CD14-positive monocyte (primary cell): ENCODE data around the gene UBE2G2. TPM values are rescaled to one million over a fixed set of nuclear protein-coding genes. Genes with fewer than 3 reads are reported as not detected.

Source experiments
- DNase-seq, 3 donors: peaks; one replicate each; pipeline ENCODE4 v3.0.0-alpha.2; 2011 to 2022
- H2AFZ ChIP-seq: 2 replicates; pipeline ENCODE4 v1.6.0; 2012; ENCODE audit warnings: mild to moderate bottlenecking, low read depth, low read length, inconsistent platforms; ENCODE audit not compliant: insufficient read depth, poor library complexity, severe bottlenecking
- H3K27ac ChIP-seq, 2 donors: 1 replicate in 1 of 2; 2 replicates in 1 of 2; pipeline ENCODE4 v1.5.1; 2012 to 2013; ENCODE audit warnings: low read length in 2 of 2, control low read depth in 1 of 2, inconsistent platforms in 1 of 2, low read depth in 1 of 2, mild to moderate bottlenecking in 1 of 2
- H3K27me3 ChIP-seq, 2 donors: one replicate each; pipeline versions ENCODE4 v1.6.0 to v1.6.1; 2011 to 2013; ENCODE audit warnings: low read length in 2 of 2; ENCODE audit not compliant: control insufficient read depth in 2 of 2, insufficient read depth in 2 of 2
- H3K36me3 ChIP-seq, 2 donors: replicated peaks in 1 of 2; 1 replicate in 1 of 2; 2 replicates in 1 of 2; pipeline versions ENCODE4 v1.5.1 to v1.6.1; 2012 to 2013; ENCODE audit warnings: low read length in 2 of 2, control low read depth in 1 of 2, inconsistent platforms in 1 of 2, mild to moderate bottlenecking in 1 of 2; ENCODE audit not compliant: insufficient read depth in 2 of 2, control insufficient read depth in 1 of 2
- H3K4me1 ChIP-seq, 2 donors: 1 replicate in 1 of 2; 2 replicates in 1 of 2; pipeline versions ENCODE4 v1.5.1 to v1.6.1; 2012 to 2013; ENCODE audit warnings: low read length in 2 of 2, control low read depth in 1 of 2, inconsistent platforms in 1 of 2, mild to moderate bottlenecking in 1 of 2, moderate library complexity in 1 of 2; ENCODE audit not compliant: insufficient read depth in 2 of 2, control insufficient read depth in 1 of 2
- H3K4me2 ChIP-seq: replicated peaks from 2 replicates; pipeline ENCODE3; 2012; ENCODE audit warnings: low read length, moderate library complexity, mild to moderate bottlenecking; ENCODE audit not compliant: poor library complexity, severe bottlenecking; ENCODE audit errors: extremely low read depth
- H3K4me3 ChIP-seq, 3 experiments: fragments of 200-600 bp in 1 of 3; sonication (generic) in 1 of 3; replicated peaks in 1 of 3; 1 replicate in 2 of 3; 2 replicates in 1 of 3; pipeline ENCODE4 v1.5.1; 2011 to 2013; ENCODE audit warnings: low read length in 3 of 3, mild to moderate bottlenecking in 3 of 3, control low read depth in 2 of 3, low read depth in 2 of 3, inconsistent platforms in 1 of 3, moderate library complexity in 1 of 3
- H3K79me2 ChIP-seq: 2 replicates; pipeline ENCODE4 v1.6.0; 2012; ENCODE audit warnings: mild to moderate bottlenecking, control low read depth, inconsistent platforms, low read length, moderate library complexity; ENCODE audit not compliant: insufficient read depth
- H3K9ac ChIP-seq: 2 replicates; pipeline ENCODE4 v1.6.0; 2017; ENCODE audit warnings: low read length, mild to moderate bottlenecking; ENCODE audit not compliant: insufficient read depth, poor library complexity, severe bottlenecking
- H3K9me3 ChIP-seq, 2 donors: replicated peaks in 1 of 2; 1 replicate in 1 of 2; 2 replicates in 1 of 2; pipeline versions ENCODE4 v1.5.1 to v1.6.1; 2012 to 2013; ENCODE audit warnings: low read length in 2 of 2, control low read depth in 1 of 2; ENCODE audit not compliant: control insufficient read depth in 1 of 2, insufficient read depth in 1 of 2
- H4K20me1 ChIP-seq: 2 replicates; pipeline ENCODE4 v1.6.0; 2012; ENCODE audit warnings: mild to moderate bottlenecking, low read length, control low read depth, moderate library complexity; ENCODE audit not compliant: insufficient read depth
- H3K27ac Mint-ChIP-seq, 7 donors: one replicate each; pipeline ENCODE4 v1.8.0; 2020; ENCODE audit warnings: mild to moderate bottlenecking in 7 of 7, mixed read lengths in 7 of 7, moderate library complexity in 6 of 7, inconsistent platforms in 2 of 7
- H3K27me3 Mint-ChIP-seq, 3 donors: one replicate each; pipeline ENCODE4 v1.8.0; 2021 to 2022; ENCODE audit warnings: low read depth in 3 of 3, mild to moderate bottlenecking in 3 of 3, mixed read lengths in 3 of 3, moderate library complexity in 3 of 3, inconsistent platforms in 1 of 3
- H3K36me3 Mint-ChIP-seq, 2 donors: one replicate each; pipeline ENCODE4 v1.8.0; 2020; ENCODE audit warnings: mixed read lengths in 2 of 2, inconsistent platforms in 1 of 2, mild to moderate bottlenecking in 1 of 2
- H3K4me1 Mint-ChIP-seq: one replicate; pipeline ENCODE4 v1.8.0; 2020; ENCODE audit warnings: mild to moderate bottlenecking, mixed read lengths
- H3K4me3 Mint-ChIP-seq, 2 donors: one replicate each; pipeline ENCODE4 v1.8.0; 2020; ENCODE audit warnings: mild to moderate bottlenecking in 2 of 2, mixed read lengths in 2 of 2, moderate library complexity in 1 of 2
- H3K9me3 Mint-ChIP-seq, 7 donors: one replicate each; pipeline ENCODE4 v1.8.0; 2020 to 2022; ENCODE audit warnings: mixed read lengths in 7 of 7, mild to moderate bottlenecking in 6 of 7, moderate library complexity in 6 of 7, inconsistent platforms in 2 of 7
- CTCF ChIP-seq: fragments of 200-600 bp; IDR thresholded peaks from one replicate; pipeline ENCODE4 v1.8.0; 2022; ENCODE audit warnings: antibody characterized with exemption, mild to moderate bottlenecking
- WGBS: methylation state at CpG from one replicate; pipeline ENCODE4 v1.1.5; 2013; ENCODE audit warnings: missing lambda C conversion rate; ENCODE audit not compliant: insufficient coverage; 5-methylcytosine and 5-hydroxymethylcytosine counted together
- intact Hi-C, 2 donors: fragments of 100-400 bp; cut with micrococcal nuclease; formaldehyde crosslinking; loops; one replicate each; pipeline versions ENCODE4 v1.15.0 to v1.15.1; 2023
- polyA plus RNA-seq, 3 donors: library from polyadenylated mRNA; depleted of rRNA in 1 of 3; unstranded in 2 of 3; stranded (reverse) in 1 of 3; fragments of 300-500 nt in 2 of 3; fragments of >200 nt in 1 of 3; fragmentation: Illumina TruSeq in 2 of 3; gene quantifications; 1 replicate in 2 of 3; 2 replicates in 1 of 3; pipeline ENCODE4 v1.2.3, GENCODE V29; 2012 to 2021

UBE2G2 gene
- polyA plus RNA-seq, 3 donors: 22.5 to 123 (median 31.0) TPM

GRCh38 chr21:44724926-44725325 lies 76.7 kb downstream of the UBE2G2 start:
- no peak overlapping the region for H3K9ac ChIP-seq
- H3K4me2 ChIP-seq: no peak overlapping the region
- peaks cover 0 to 10% (median 3%) of the 10 kb centered on the region in 7 donors for H3K9me3 Mint-ChIP-seq
- no peaks in the 10 kb centered on the region for H3K36me3 ChIP-seq
- no peak overlapping the region for H3K27ac ChIP-seq
- no peak overlapping the region for H3K27ac Mint-ChIP-seq
- no peaks in the 10 kb centered on the region for H4K20me1 ChIP-seq
- peaks cover 42 to 75% (median 67%) of the 10 kb centered on the region in 3 donors for H3K27me3 Mint-ChIP-seq
- no peaks in the 10 kb centered on the region for H3K79me2 ChIP-seq
- H3K27me3 ChIP-seq: peaks cover 22 to 45% of the 10 kb centered on the region in 2 donors
- intact Hi-C loops: no loop called here
- WGBS: 95% methylated on average over 14 of the region's 14 CpGs
- no peak for DNase-seq
- H3K4me1 ChIP-seq: no peaks in the 10 kb centered on the region
- H3K4me3 ChIP-seq: no peak overlapping the region
- peaks cover 0 to 2% of the 10 kb centered on the region in 2 donors for H3K36me3 Mint-ChIP-seq
- H2AFZ ChIP-seq: no peak overlapping the region
- peaks cover 0 to 5% of the 10 kb centered on the region in 2 donors for H3K9me3 ChIP-seq
- no peak for TF ChIP-seq CTCF
- peak overlapping the region in 1 of 2 donors; percentile 59 for H3K4me3 Mint-ChIP-seq
- H3K4me1 Mint-ChIP-seq: no peaks in the 10 kb centered on the region

GRCh38 chr21:44724196-44724595 lies 77.4 kb downstream of the UBE2G2 start:
- H3K27me3 Mint-ChIP-seq: peaks cover 48 to 80% (median 70%) of the 10 kb centered on the region in 3 donors
- Histone ChIP-seq H3K27ac (no peak overlapping the region), H3K9ac (no peak overlapping the region), H3K4me1 (no peaks in the 10 kb centered on the region), H2AFZ (no peak overlapping the region), H3K4me2 (no peak overlapping the region), H3K27me3 (peaks cover 22 to 51% of the 10 kb centered on the region in 2 donors), H3K9me3 (peaks cover 0 to 5% of the 10 kb centered on the region in 2 donors), H3K36me3 (no peaks in the 10 kb centered on the region), H3K4me3 (no peak overlapping the region), H4K20me1 (no peaks in the 10 kb centered on the region), H3K79me2 (no peaks in the 10 kb centered on the region)
- DNase-seq: no peak
- WGBS: 94% methylated on average over 6 of the region's 7 CpGs
- H3K9me3 Mint-ChIP-seq: peaks cover 0 to 10% (median 3%) of the 10 kb centered on the region in 7 donors
- intact Hi-C loops: no loop called here
- no peak overlapping the region for H3K27ac Mint-ChIP-seq
- peak overlapping the region in 1 of 2 donors; percentile 83 for H3K4me3 Mint-ChIP-seq
- no peaks in the 10 kb centered on the region for H3K4me1 Mint-ChIP-seq
- TF ChIP-seq CTCF: no peak
- H3K36me3 Mint-ChIP-seq: peaks cover 0 to 2% of the 10 kb centered on the region in 2 donors
